Mesendoderm (in vitro differentiated cells): ENCODE results near the gene ODAPH.
"Not testable (repeated sequence)": the region's sequence is repeated elsewhere in the genome, so short reads cannot be mapped to it uniquely, and the experiment has no call there.

Source experiments
- DNase-seq: peaks from one replicate; pipeline ENCODE4 v3.0.0; 2013
- H2AK5ac ChIP-seq: 2 replicates; pipeline ENCODE4 v1.6.1; 2013; ENCODE audit warnings: low read length, inconsistent platforms
- H2BK120ac ChIP-seq: 2 replicates; pipeline ENCODE4 v1.6.1; 2013; ENCODE audit warnings: low read depth, mild to moderate bottlenecking, low read length, moderate library complexity, mixed read lengths
- H2BK15ac ChIP-seq: replicated peaks from 2 replicates; pipeline ENCODE4 v1.6.1; 2013; ENCODE audit warnings: low read depth, mild to moderate bottlenecking, moderate library complexity
- H2BK5ac ChIP-seq: 2 replicates; pipeline ENCODE4 v1.6.1; 2013; ENCODE audit warnings: low read length, inconsistent platforms
- H3K18ac ChIP-seq: 2 replicates; pipeline ENCODE4 v1.6.1; 2013; ENCODE audit warnings: mild to moderate bottlenecking, low read length, mixed read lengths
- H3K23ac ChIP-seq: one replicate; pipeline ENCODE4 v1.6.1; 2013; ENCODE audit warnings: low read length
- H3K27ac ChIP-seq: 2 replicates; pipeline ENCODE4 v1.5.1; 2013; ENCODE audit warnings: low read depth, mild to moderate bottlenecking, inconsistent platforms, low read length, moderate library complexity
- H3K27me3 ChIP-seq: 2 replicates; pipeline ENCODE4 v1.6.1; 2013; ENCODE audit warnings: low read length, control low read depth, mild to moderate bottlenecking, inconsistent platforms; ENCODE audit not compliant: insufficient read depth, poor library complexity
- H3K36me3 ChIP-seq: 2 replicates; pipeline ENCODE4 v1.6.1; 2013; ENCODE audit warnings: low read length, inconsistent platforms; ENCODE audit not compliant: control insufficient read depth, insufficient read depth
- H3K4ac ChIP-seq: one replicate; pipeline ENCODE4 v1.6.1; 2013; ENCODE audit warnings: low read depth, mild to moderate bottlenecking, low read length, moderate library complexity
- H3K4me1 ChIP-seq: 2 replicates; pipeline ENCODE4 v1.6.1; 2013; ENCODE audit warnings: low read depth, low read length, inconsistent platforms; ENCODE audit not compliant: control insufficient read depth
- H3K4me2 ChIP-seq: 2 replicates; pipeline ENCODE4 v1.6.1; 2013; ENCODE audit warnings: low read length
- H3K4me3 ChIP-seq: 2 replicates; pipeline ENCODE4 v1.5.1; 2013; ENCODE audit warnings: mild to moderate bottlenecking, low read length
- H3K56ac ChIP-seq: one replicate; pipeline ENCODE4 v1.6.1; 2013; ENCODE audit warnings: low read length
- H3K79me1 ChIP-seq: 2 replicates; pipeline ENCODE4 v1.6.1; 2013; ENCODE audit warnings: low read length, inconsistent platforms
- H3K79me2 ChIP-seq: 2 replicates; pipeline ENCODE4 v1.6.1; 2013; ENCODE audit warnings: mild to moderate bottlenecking, low read length; ENCODE audit not compliant: control insufficient read depth, insufficient read depth
- H3K9ac ChIP-seq: 2 replicates; pipeline ENCODE4 v1.6.1; 2013; ENCODE audit warnings: low read length, inconsistent platforms
- H4K5ac ChIP-seq: one replicate; pipeline ENCODE4 v1.6.1; 2013; ENCODE audit warnings: low read length
- H4K8ac ChIP-seq: one replicate; pipeline ENCODE4 v1.6.1; 2013; ENCODE audit warnings: low read depth, mild to moderate bottlenecking, control low read depth, low read length, moderate library complexity
- WGBS: extraction: QIAGEN DNeasy Blood & Tissue Kit; methylation state at CpG from one replicate; pipeline ENCODE4 v1.1.7; 2013; ENCODE audit warnings: low lambda C conversion rate, missing lambda C conversion rate; ENCODE audit not compliant: insufficient coverage; ENCODE audit errors: extremely low coverage; 5-methylcytosine and 5-hydroxymethylcytosine counted together

Gene ODAPH

DNA sequence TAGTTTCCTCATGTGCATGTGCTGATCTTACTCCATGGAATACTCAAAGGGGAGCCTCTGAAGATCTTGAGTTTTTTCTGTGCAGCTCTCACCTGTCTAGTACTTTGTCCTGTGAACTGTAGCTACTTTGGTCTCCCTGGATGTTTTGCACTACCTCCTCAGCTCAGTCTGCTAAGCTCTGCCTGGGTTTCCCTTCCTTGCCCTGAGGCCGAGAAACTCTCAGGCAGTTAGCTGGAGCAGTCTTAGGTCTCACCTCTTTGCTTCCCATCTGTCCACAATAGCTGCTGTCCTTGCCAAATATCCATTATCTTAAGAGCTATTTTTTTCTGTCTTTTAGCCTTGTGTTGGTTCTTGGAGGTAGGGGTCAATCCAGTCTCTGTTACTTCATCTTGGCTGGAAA is 30.0 kb upstream of the ODAPH start:
- Histone ChIP-seq H3K23ac (no peak overlapping the region), H3K27me3 (no peaks in the 10 kb centered on the region), H3K4me1 (no peaks in the 10 kb centered on the region), H4K8ac (no peak overlapping the region), H4K5ac (no peak overlapping the region), H2BK120ac (no peak overlapping the region), H3K79me1 (no peaks in the 10 kb centered on the region), H3K79me2 (no peaks in the 10 kb centered on the region), H3K9ac (no peak overlapping the region), H3K18ac (no peak overlapping the region), H3K4me3 (no peak overlapping the region), H3K4ac (no peak overlapping the region), H2BK5ac (no peak overlapping the region), H3K56ac (no peak overlapping the region), H3K27ac (no peak overlapping the region), H3K4me2 (no peak overlapping the region), H3K36me3 (no peaks in the 10 kb centered on the region), H2BK15ac (no peak overlapping the region), H2AK5ac (no peak overlapping the region)
- peak; percentile 25 for DNase-seq
- no CpG with 5 or more reads among the region's 1 CpG for WGBS

DNA sequence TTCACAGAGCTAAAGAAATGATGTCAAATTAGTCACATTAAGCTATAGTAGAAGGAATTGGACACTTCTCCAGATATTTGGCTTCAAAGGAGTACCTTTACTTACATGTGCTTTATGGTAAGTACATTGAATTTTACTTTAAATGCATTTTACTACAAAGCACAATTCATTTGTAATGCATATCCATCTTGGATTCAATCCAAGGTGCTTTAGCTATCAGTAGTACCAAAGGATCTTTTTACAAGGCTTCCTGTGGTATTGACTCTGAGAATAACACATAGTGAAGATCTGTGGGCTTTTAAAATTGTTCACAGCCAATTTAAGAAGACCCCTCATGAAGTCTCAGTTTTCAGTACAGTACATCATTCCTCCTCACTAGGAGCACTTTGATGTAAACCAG is 28.4 kb upstream of the ODAPH start:
- no peak overlapping the region for H4K8ac ChIP-seq

DNA sequence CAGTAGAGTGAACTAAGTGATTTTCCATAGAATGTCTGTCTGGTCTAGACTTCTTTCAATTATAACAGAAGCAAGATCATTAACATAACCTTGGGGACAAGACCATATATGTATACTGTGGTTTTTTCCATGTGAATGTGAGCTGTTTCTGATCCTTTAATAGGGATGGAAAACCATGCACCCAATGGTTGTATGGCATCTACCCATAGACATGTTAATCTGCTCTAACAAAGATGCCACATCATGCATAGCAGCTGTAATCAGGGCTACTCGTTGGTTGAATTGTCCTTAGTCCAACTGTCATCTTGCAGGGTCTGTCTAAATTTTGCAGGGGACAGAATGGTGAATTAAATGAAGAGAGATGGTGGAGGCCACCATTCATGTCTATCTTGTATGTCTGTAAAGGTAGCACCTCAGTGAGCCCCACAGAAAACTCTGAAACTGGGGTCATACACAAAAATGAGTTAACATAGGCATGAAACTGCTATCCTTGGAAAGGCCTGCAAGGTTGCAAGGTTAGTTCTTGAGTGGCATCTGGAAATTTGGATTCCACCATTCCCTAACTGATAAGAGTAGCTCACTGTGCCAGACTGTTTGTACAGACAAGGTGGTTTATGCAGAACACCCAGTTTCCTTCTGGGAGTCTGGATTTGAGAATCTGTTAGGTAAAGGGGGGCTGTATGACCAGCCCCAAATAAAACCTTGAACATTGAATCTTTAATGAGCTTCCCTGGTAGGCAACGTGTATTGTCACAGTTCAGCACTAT is 25.1 kb upstream of the ODAPH start:
- H2AK5ac ChIP-seq: no peak overlapping the region
- WGBS: no CpG with 5 or more reads among the region's 2 CpGs
- H2BK15ac ChIP-seq: no peak overlapping the region
- no peak overlapping the region for H2BK120ac ChIP-seq
- no peak overlapping the region for H3K4me2 ChIP-seq
- H3K4me1 ChIP-seq: no peaks in the 10 kb centered on the region
- H4K8ac ChIP-seq: no peak overlapping the region
- H3K23ac ChIP-seq: no peak overlapping the region
- no peak overlapping the region for H3K9ac ChIP-seq
- no peak overlapping the region for H3K4ac ChIP-seq
- H3K79me1 ChIP-seq: no peaks in the 10 kb centered on the region
- no peaks in the 10 kb centered on the region for H3K36me3 ChIP-seq
- no peak overlapping the region for H4K5ac ChIP-seq
- H3K18ac ChIP-seq: no peak overlapping the region
- DNase-seq: no peak
- H3K56ac ChIP-seq: no peak overlapping the region
- H2BK5ac ChIP-seq: no peak overlapping the region
- no peaks in the 10 kb centered on the region for H3K27me3 ChIP-seq
- H3K79me2 ChIP-seq: no peaks in the 10 kb centered on the region
- H3K4me3 ChIP-seq: no peak overlapping the region
- no peak overlapping the region for H3K27ac ChIP-seq

More for the DNA sequence above, 28.4 kb upstream of the ODAPH start:
- Histone ChIP-seq H3K79me1 (no peaks in the 10 kb centered on the region), H3K27me3 (no peaks in the 10 kb centered on the region), H4K5ac (no peak overlapping the region), H3K4me2 (no peak overlapping the region), H3K18ac (no peak overlapping the region), H2BK120ac (no peak overlapping the region), H3K56ac (no peak overlapping the region), H2BK15ac (no peak overlapping the region), H3K79me2 (no peaks in the 10 kb centered on the region), H3K27ac (no peak overlapping the region), H2BK5ac (no peak overlapping the region), H3K4ac (no peak overlapping the region), H3K9ac (no peak overlapping the region), H3K4me3 (no peak overlapping the region), H3K23ac (no peak overlapping the region), H3K36me3 (no peaks in the 10 kb centered on the region), H2AK5ac (no peak overlapping the region), H3K4me1 (no peaks in the 10 kb centered on the region)
- no peak for DNase-seq

DNA sequence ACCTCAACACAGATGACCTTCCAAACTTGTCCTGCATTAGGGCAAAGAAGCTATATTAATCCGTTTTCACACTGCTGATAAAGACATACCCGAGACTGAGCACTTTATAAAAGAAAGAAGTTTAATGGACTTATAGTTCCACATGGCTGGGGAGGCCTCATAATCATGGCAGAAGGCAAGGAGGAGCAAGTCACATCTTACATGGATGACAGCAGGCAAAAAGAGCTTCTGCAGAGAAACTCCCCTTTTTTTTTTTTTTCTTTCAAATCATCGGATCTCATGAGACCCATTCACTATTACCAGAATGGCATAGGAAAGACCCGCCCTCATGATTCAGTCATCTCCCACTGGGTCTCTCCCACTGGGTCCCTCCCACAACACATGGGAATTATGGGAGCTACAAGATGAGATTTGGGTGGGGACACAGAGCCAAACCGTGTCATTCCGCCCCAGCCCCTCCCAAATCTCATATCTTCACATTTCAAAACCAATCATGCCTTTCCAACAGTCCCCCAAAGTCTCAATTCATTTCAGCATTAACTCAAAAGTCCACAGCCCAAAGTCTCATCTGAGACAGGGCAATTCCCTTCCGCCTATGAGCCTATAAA is 24.2 kb upstream of the ODAPH start:
- not testable (repeated sequence) for H4K5ac ChIP-seq, H2BK5ac ChIP-seq, H2AK5ac ChIP-seq, H3K4me1 ChIP-seq, DNase-seq, H3K79me2 ChIP-seq, H3K18ac ChIP-seq, H3K36me3 ChIP-seq, H3K4me3 ChIP-seq, H3K4ac ChIP-seq, H3K27me3 ChIP-seq, H2BK120ac ChIP-seq, H3K56ac ChIP-seq, H3K9ac ChIP-seq, H3K27ac ChIP-seq, H3K79me1 ChIP-seq, H3K4me2 ChIP-seq, H2BK15ac ChIP-seq, H3K23ac ChIP-seq, H4K8ac ChIP-seq
- no CpG with 5 or more reads among the region's 7 CpGs for WGBS

DNA sequence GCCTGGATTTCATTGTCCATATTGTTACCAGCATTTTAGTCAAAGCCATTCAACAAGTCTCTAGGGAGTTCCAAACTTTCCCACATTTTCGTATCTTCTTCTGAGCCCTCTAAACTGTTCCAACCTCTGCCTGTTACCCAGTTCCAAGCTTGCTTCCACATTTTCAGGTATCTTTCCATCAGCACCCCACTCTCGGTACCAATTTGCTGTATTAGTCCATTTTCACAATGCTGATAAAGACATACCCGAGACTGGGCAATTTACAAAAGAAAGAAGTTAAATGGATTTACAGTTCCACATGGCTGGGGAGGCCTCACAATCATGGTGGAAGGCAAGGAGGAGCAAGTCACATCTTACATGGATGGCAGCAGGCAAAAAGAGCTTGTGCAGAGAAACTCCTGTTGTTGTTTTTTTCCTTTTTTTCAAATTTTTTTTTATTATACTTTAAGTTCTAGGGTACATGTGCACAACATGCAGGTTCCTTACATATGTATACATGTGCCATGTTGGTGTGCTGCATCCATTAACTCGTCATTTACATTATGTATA is 22.5 kb upstream of the ODAPH start:
- H4K5ac ChIP-seq, H2BK120ac ChIP-seq, H2BK15ac ChIP-seq, H3K79me2 ChIP-seq, H3K79me1 ChIP-seq, H4K8ac ChIP-seq, H2AK5ac ChIP-seq, H3K23ac ChIP-seq, H3K4me1 ChIP-seq, H2BK5ac ChIP-seq, H3K56ac ChIP-seq, H3K4ac ChIP-seq, H3K27ac ChIP-seq, H3K9ac ChIP-seq, DNase-seq, H3K27me3 ChIP-seq, H3K4me3 ChIP-seq, H3K36me3 ChIP-seq, H3K4me2 ChIP-seq, H3K18ac ChIP-seq: not testable (repeated sequence)
- WGBS: no CpG with 5 or more reads among the region's 4 CpGs

DNA sequence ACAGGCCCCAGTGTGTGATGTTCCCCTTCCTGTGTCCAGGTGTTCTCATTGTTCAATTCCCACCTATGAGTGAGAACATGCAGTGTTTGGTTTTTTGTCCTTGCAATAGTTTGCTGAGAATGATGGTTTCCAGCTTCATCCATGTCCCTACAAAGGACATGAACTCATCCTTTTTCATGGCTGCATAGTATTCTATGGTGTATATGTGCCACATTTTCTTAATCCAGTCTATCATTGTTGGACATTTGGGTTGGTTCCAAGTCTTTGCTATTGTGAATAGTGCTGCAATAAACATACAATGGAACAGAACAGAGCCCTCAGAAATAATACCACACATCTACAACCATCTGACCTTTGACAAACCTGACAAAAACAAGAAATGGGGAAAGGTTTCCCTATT is 21.9 kb upstream of the ODAPH start:
- H3K27me3 ChIP-seq, H2BK5ac ChIP-seq, H3K9ac ChIP-seq, H3K36me3 ChIP-seq, H2BK120ac ChIP-seq, H2AK5ac ChIP-seq, H3K79me1 ChIP-seq, H3K4me3 ChIP-seq, H3K4ac ChIP-seq, H3K23ac ChIP-seq, H3K27ac ChIP-seq, H3K56ac ChIP-seq, H4K8ac ChIP-seq, H4K5ac ChIP-seq, H3K4me2 ChIP-seq, H2BK15ac ChIP-seq, DNase-seq, H3K4me1 ChIP-seq, H3K79me2 ChIP-seq, H3K18ac ChIP-seq: not testable (repeated sequence)
